Measurements from ENCODE around the gene NSFL1C.

NSFL1C gene

GRCh38 chr20:1469925-1470571, 3.4 kb upstream of the NSFL1C start:
- peaks cover 3% of the 10 kb centered on the region for H3K36me3 ChIP-seq (ENCODE audit: control insufficient read depth, insufficient read depth, low read length)
- no peak overlapping the region for H3K4me3 ChIP-seq (ENCODE audit: extremely low read depth, insufficient read depth, low read length, poor library complexity, severe bottlenecking)
- H3K4me1 ChIP-seq (ENCODE audit: control insufficient read depth, insufficient read depth, low read length, poor library complexity, severe bottlenecking), result peaks cover 13% of the 10 kb centered on the region
- no peaks in the 10 kb centered on the region for H3K9me3 ChIP-seq (ENCODE audit: control insufficient read depth, low read length)
- peak overlapping the region; percentile 18 for H3K27ac ChIP-seq (ENCODE audit: low read depth, low read length, severe bottlenecking)
- 41 to 42% methylated on average over 11 of the region's 11 CpGs for WGBS, 2 experiments (ENCODE audit: insufficient coverage in 2 of 2)

DNA sequence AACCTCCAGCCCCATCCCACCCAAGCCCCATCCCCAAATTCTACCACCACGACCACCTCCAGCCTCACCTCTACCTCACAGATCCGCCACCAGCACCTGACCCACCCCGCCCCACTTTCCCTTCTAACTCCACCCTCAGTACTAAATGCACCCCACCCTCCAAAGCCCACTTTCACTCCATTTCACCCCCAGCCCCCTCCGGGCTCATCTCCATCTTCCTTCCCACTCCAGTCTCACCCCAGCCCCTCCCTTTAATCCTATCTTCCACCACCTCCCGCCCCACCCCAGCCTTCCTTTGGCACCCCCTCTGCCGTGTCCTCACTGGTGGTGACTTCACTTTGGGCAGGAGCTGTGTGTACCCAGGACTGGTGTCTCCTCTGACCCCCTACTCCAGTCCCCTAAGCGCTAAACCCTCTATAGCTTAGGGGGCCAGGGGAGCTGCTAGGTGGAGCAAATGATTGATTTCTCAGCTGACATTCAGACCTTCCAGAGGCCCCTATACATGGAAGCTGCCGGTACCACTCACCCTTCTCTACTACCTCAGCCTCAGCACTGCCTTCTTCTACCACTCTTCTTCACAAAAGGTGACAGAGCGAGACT, 2.8 kb upstream of the NSFL1C start:
- peaks cover 13% of the 10 kb centered on the region for H3K4me1 ChIP-seq (ENCODE audit: control insufficient read depth, insufficient read depth, low read length, poor library complexity, severe bottlenecking)
- H3K27ac ChIP-seq (ENCODE audit: low read depth, low read length, severe bottlenecking), result peak overlapping the region; percentile 30
- H3K36me3 ChIP-seq (ENCODE audit: control insufficient read depth, insufficient read depth, low read length), result peaks cover 10% of the 10 kb centered on the region
- no peak overlapping the region for H3K4me3 ChIP-seq (ENCODE audit: extremely low read depth, insufficient read depth, low read length, poor library complexity, severe bottlenecking)
- H3K9me3 ChIP-seq (ENCODE audit: control insufficient read depth, low read length), result no peaks in the 10 kb centered on the region
- 83 to 87% methylated on average over 5 to 6 of the region's 9 CpGs for WGBS, 2 experiments (ENCODE audit: insufficient coverage in 2 of 2)

DNA sequence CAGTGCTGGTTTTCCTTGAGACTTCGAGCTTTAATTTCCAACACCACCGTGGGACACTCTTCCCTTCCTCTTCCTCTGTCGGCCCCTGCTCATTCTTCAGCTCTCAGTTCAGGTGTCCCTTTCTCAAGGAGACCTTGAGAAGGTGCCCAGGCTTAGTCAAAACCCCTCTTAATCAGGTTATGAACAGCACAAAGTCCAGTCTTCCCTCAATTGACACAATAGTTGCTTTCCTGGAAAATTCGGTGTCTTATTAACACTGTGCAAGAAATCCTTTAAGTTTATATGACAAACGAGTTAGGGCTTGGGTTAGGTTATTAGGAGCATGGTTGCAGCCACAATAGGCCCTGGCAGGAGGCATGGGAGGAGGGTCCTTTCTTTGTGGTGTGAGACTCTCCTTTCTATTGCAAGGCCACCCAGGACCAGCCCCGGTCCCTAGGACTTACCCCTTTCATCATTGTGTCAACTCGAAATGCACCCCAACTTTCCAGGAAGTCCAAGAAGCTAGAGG, 1.5 kb upstream of the NSFL1C start:
- Histone ChIP-seq H3K36me3 (ENCODE audit: control insufficient read depth, insufficient read depth, low read length) (peaks cover 22% of the 10 kb centered on the region), H3K9me3 (ENCODE audit: control insufficient read depth, low read length) (no peaks in the 10 kb centered on the region), H3K27ac (ENCODE audit: low read depth, low read length, severe bottlenecking) (peak overlapping the region; percentile 67), H3K4me1 (ENCODE audit: control insufficient read depth, insufficient read depth, low read length, poor library complexity, severe bottlenecking) (peaks cover 10% of the 10 kb centered on the region), H3K4me3 (ENCODE audit: extremely low read depth, insufficient read depth, low read length, poor library complexity, severe bottlenecking) (no peak overlapping the region)
- WGBS, 2 experiments (ENCODE audit: insufficient coverage in 2 of 2), result 84 to 91% methylated on average over 5 to 6 of the region's 7 CpGs

DNA sequence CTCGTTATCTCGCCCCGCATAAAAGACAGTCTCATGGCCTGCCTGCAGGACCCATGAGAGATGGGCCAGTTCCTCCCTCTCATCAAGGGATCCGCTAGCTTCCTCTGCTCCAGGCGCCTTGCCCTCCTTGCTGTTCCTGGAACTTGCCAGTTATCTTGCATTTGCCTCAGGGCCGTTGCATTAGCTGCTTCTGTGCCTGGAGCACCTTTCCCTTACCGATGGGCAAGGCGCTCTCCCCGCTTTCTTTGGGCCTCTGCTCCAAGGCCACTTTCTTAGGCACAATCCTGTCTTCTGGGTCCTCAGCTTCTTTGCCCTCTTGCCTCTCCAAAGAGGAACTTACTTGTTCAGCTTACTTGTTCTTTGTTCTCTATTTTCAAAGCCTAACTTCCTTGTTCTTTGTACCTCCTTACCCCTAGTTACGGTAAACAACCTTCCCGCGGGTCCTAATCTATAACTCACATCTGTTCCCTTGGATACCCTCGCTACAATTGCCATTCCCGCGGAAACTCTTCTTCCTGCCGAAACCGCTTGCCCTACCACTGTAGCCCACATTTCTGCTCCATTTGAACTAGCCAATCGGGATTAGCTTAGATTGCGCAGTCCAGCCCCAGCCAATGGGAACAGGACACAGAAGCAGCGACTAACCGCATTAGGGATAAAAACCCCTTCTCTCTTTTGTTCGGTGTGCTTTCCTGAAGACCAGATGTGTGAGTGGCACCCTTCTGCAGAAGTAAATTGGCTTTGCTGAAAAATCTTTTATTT, 887 bp upstream of the NSFL1C start:
- H3K4me3 ChIP-seq (ENCODE audit: extremely low read depth, insufficient read depth, low read length, poor library complexity, severe bottlenecking), result no peak overlapping the region
- peaks cover 10% of the 10 kb centered on the region for H3K4me1 ChIP-seq (ENCODE audit: control insufficient read depth, insufficient read depth, low read length, poor library complexity, severe bottlenecking)
- peak overlapping the region; percentile 67 for H3K27ac ChIP-seq (ENCODE audit: low read depth, low read length, severe bottlenecking)
- H3K9me3 ChIP-seq (ENCODE audit: control insufficient read depth, low read length), result no peaks in the 10 kb centered on the region
- peaks cover 28% of the 10 kb centered on the region for H3K36me3 ChIP-seq (ENCODE audit: control insufficient read depth, insufficient read depth, low read length)
- WGBS, 2 experiments (ENCODE audit: insufficient coverage in 2 of 2), result 78 to 79% methylated on average over 17 to 22 of the region's 22 CpGs

DNA sequence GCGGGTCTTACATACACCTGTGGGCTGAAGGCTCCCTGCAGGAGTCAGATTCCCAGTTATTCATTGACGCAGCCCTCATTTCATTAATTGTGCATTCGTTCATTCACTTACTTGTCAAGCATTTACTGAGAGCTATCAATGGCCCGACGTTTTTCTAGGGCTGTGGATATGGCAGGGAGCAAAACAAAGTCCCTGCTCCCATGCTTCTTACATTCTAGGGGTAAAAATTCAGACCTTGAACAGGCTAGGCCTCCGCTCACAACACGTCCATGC, 369 bp upstream of the NSFL1C start:
- 10 to 14% methylated on average over 6 to 7 of the region's 7 CpGs for WGBS, 2 experiments (ENCODE audit: insufficient coverage in 2 of 2)
- Histone ChIP-seq H3K9me3 (ENCODE audit: control insufficient read depth, low read length) (no peaks in the 10 kb centered on the region), H3K4me3 (ENCODE audit: extremely low read depth, insufficient read depth, low read length, poor library complexity, severe bottlenecking) (no peak overlapping the region), H3K36me3 (ENCODE audit: control insufficient read depth, insufficient read depth, low read length) (peaks cover 31% of the 10 kb centered on the region), H3K27ac (ENCODE audit: low read depth, low read length, severe bottlenecking) (peak overlapping the region; percentile 67), H3K4me1 (ENCODE audit: control insufficient read depth, insufficient read depth, low read length, poor library complexity, severe bottlenecking) (peaks cover 10% of the 10 kb centered on the region)

DNA sequence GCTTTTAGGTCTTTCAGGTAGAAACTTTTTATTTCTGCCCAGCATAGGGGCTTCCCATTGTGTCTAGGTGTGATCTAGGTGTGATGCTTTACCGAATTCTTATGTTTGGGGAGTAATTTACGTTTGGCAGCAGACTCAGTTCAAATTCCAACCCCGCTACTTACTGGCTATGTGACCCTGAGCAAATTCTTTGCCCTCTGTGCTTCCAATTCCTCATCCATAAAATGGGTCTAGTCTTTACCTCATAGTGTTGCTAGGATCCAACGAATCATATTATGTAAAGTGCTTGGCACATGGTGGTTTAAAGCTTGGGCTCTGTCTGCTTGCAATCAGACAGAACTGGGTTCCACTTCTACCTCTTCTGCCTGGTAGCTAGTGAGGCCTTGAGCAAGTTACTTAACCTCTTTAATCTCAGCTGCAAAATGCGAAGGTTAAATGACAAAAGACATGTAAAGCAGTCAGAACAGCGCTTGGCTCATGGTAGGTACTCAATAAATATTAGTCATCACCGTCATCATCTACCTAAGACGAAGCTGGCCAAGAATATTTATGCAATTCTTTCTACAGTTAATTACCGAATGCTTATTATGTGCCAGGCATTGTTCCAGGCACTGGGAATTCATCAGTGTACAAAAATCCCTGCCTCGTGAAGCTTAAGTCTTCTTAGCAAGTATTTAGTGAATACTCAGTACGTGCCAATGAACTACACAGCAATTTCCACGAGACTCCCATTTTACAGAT, 1.0 kb downstream of the NSFL1C start:
- peaks cover 10% of the 10 kb centered on the region for H3K4me1 ChIP-seq (ENCODE audit: control insufficient read depth, insufficient read depth, low read length, poor library complexity, severe bottlenecking)
- peak overlapping the region; percentile 96 for H3K4me3 ChIP-seq (ENCODE audit: extremely low read depth, insufficient read depth, low read length, poor library complexity, severe bottlenecking)
- 42 to 51% methylated on average over 4 to 11 of the region's 12 CpGs for WGBS, 2 experiments (ENCODE audit: insufficient coverage in 2 of 2)
- peak overlapping the region; percentile 95 for H3K27ac ChIP-seq (ENCODE audit: low read depth, low read length, severe bottlenecking)
- H3K36me3 ChIP-seq (ENCODE audit: control insufficient read depth, insufficient read depth, low read length), result peaks cover 45% of the 10 kb centered on the region
- H3K9me3 ChIP-seq (ENCODE audit: control insufficient read depth, low read length), result no peaks in the 10 kb centered on the region

GRCh38 chr20:1463971-1464570, 2.6 kb downstream of the NSFL1C start:
- Histone ChIP-seq H3K4me3 (ENCODE audit: extremely low read depth, insufficient read depth, low read length, poor library complexity, severe bottlenecking) (no peak overlapping the region), H3K27ac (ENCODE audit: low read depth, low read length, severe bottlenecking) (no peak overlapping the region), H3K4me1 (ENCODE audit: control insufficient read depth, insufficient read depth, low read length, poor library complexity, severe bottlenecking) (peaks cover 10% of the 10 kb centered on the region), H3K9me3 (ENCODE audit: control insufficient read depth, low read length) (no peaks in the 10 kb centered on the region), H3K36me3 (ENCODE audit: control insufficient read depth, insufficient read depth, low read length) (peaks cover 61% of the 10 kb centered on the region)
- WGBS, 2 experiments (ENCODE audit: insufficient coverage in 2 of 2), result 89 to 98% methylated on average over 6 to 8 of the region's 9 CpGs

DNA sequence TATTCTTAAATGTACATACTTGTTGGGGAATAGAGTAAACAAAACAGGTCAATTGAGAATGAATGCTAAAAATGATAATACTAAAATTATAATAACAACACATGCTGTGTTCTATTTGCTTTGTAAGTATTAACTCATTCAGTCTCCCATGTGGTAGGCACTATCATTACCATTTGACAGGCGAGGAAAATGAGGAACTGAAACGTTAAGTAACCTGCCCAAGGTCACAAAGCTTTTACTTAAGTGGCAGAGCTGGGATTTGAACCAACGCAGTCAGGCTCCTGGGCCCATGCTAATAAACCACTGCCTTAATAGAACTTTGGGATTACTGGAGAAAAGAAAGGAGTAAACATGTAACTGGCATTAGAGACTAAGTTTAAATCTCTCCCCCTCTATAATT, 3.8 kb downstream of the NSFL1C start:
- H3K36me3 ChIP-seq (ENCODE audit: control insufficient read depth, insufficient read depth, low read length), result peaks cover 73% of the 10 kb centered on the region
- WGBS, 2 experiments (ENCODE audit: insufficient coverage in 2 of 2), result 90% methylated on average over 2 of the region's 3 CpGs; no CpG with 5 or more reads in 1 of the 2 experiments
- H3K4me3 ChIP-seq (ENCODE audit: extremely low read depth, insufficient read depth, low read length, poor library complexity, severe bottlenecking), result no peak overlapping the region
- H3K9me3 ChIP-seq (ENCODE audit: control insufficient read depth, low read length), result no peaks in the 10 kb centered on the region
- H3K27ac ChIP-seq (ENCODE audit: low read depth, low read length, severe bottlenecking), result no peak overlapping the region
- H3K4me1 ChIP-seq (ENCODE audit: control insufficient read depth, insufficient read depth, low read length, poor library complexity, severe bottlenecking), result peaks cover 10% of the 10 kb centered on the region

DNA sequence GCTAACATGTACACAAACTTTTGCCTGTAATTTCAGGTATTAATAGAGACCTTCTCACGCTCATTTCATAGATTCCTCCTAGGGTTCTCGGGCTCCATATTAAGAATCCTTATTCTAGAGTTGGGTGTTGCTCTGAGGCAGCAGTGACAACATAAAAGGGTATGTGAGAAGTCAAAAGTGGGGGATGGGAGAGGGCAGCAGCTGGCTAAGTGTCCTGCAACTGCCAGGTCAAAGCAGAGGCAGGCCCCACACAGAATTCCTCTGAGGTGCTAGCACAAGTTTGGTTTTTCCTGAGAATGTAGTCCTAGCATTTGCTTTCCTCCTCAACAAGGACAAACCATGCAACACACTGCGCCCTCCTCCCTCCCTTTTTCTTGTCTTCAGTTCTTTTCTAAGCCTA, 4.6 kb downstream of the NSFL1C start:
- peaks cover 79% of the 10 kb centered on the region for H3K36me3 ChIP-seq (ENCODE audit: control insufficient read depth, insufficient read depth, low read length)
- H3K4me1 ChIP-seq (ENCODE audit: control insufficient read depth, insufficient read depth, low read length, poor library complexity, severe bottlenecking), result peaks cover 7% of the 10 kb centered on the region
- H3K4me3 ChIP-seq (ENCODE audit: extremely low read depth, insufficient read depth, low read length, poor library complexity, severe bottlenecking), result no peak overlapping the region
- H3K9me3 ChIP-seq (ENCODE audit: control insufficient read depth, low read length), result no peaks in the 10 kb centered on the region
- H3K27ac ChIP-seq (ENCODE audit: low read depth, low read length, severe bottlenecking), result no peak overlapping the region
- 94 to 100% methylated on average over 1 to 2 of the region's 3 CpGs for WGBS, 2 experiments (ENCODE audit: insufficient coverage in 2 of 2)

DNA sequence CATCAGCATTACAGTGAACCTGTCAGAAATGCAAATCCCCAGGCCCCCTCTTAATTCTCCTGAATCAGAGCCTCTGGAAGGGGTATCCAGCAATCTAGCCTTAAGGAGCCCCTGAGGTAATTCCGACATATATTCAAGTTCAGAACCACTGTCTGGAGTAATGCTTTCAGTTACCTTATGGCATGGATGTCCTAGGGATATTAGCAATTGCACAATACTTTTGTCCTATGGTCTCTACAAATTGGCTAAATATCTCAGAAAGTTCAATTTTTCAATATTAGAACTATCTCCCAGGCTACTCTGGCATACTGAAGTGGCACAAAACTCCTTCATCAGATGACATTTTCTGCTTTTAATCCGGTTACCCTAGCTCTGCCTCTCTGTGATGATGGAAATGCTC, 6.4 kb downstream of the NSFL1C start:
- Histone ChIP-seq H3K4me3 (ENCODE audit: extremely low read depth, insufficient read depth, low read length, poor library complexity, severe bottlenecking) (no peak overlapping the region), H3K36me3 (ENCODE audit: control insufficient read depth, insufficient read depth, low read length) (peaks cover 93% of the 10 kb centered on the region), H3K9me3 (ENCODE audit: control insufficient read depth, low read length) (no peaks in the 10 kb centered on the region), H3K4me1 (ENCODE audit: control insufficient read depth, insufficient read depth, low read length, poor library complexity, severe bottlenecking) (peaks cover 7% of the 10 kb centered on the region), H3K27ac (ENCODE audit: low read depth, low read length, severe bottlenecking) (no peak overlapping the region)
- 83 to 92% methylated on average over 1 to 2 of the region's 2 CpGs for WGBS, 2 experiments (ENCODE audit: insufficient coverage in 2 of 2)
